ENCODE data around the gene ATP6V1B1.
"Not testable (repeated sequence)": the region's sequence is repeated elsewhere in the genome, so short reads cannot be mapped to it uniquely, and the experiment has no call there.

Gene ATP6V1B1

DNA sequence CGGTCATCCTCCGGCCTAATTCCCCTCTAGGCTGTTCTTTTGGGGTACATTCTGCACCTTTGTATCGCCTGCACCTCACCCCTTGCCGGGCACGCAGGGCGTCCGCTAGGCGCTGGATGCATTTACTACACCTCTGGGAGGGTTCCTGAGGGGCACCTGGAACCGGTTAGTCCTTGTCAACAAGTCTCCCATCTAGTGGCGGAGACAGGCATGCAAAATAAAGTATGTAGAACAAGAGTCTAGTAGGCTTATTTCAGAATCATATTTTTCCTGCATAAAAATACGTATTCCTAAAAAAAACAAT is 59.7 kb downstream of the ATP6V1B1 start:
- H3K36me3 ChIP-seq (ENCODE audit: control insufficient read depth in 1 of 2, insufficient read depth in 2 of 2, low read length in 2 of 2), result peaks cover 13 to 16% of the 10 kb centered on the region in 2 donors
- H3K4me1 ChIP-seq (ENCODE audit: control insufficient read depth in 1 of 2, insufficient read depth in 2 of 2, low read length in 2 of 2), result peaks cover 23 to 31% of the 10 kb centered on the region in 2 donors
- H3K27ac ChIP-seq (ENCODE audit: low read depth, low read length), result no peak overlapping the region
- no peaks in the 10 kb centered on the region for H3K9me3 ChIP-seq (ENCODE audit: control insufficient read depth in 1 of 2, low read length in 2 of 2)
- peak overlapping the region; percentile 91 to 96 for H3K4me3 ChIP-seq (ENCODE audit: low read depth in 1 of 2, low read length in 2 of 2)
- H3K9ac ChIP-seq (ENCODE audit: low read depth in 1 of 2, low read length in 2 of 2), result peak overlapping the region; percentile 57 to 67
- no peaks in the 10 kb centered on the region for H3K27me3 ChIP-seq (ENCODE audit: control insufficient read depth in 1 of 2, insufficient read depth in 2 of 2, low read length in 2 of 2)

DNA sequence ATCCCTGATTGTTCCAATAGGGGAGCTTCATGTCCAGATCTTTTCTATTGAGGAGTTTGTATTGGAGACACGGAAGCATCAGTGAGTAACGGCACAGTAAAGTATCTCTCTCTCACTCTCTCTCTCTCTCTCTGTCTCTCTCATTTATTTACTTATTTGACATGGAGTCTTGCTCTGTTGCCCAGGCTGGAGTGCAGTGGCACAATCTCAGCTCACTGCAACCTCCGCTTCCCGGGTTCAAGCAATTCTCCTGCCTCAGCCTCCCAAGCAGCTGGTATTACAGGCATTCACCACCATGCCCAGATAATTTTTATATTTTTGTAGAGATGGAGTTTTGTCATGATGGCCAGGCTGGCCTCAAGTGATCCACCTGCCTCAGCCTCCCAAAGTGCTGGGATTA is 63.2 kb downstream of the ATP6V1B1 start:
- not testable (repeated sequence) for H3K36me3 ChIP-seq (ENCODE audit: control insufficient read depth in 1 of 2, insufficient read depth in 2 of 2, low read length in 2 of 2); H3K9ac ChIP-seq (ENCODE audit: low read depth in 1 of 2, low read length in 2 of 2); H3K4me3 ChIP-seq (ENCODE audit: low read depth in 1 of 2, low read length in 2 of 2); H3K9me3 ChIP-seq (ENCODE audit: control insufficient read depth in 1 of 2, low read length in 2 of 2); H3K27ac ChIP-seq (ENCODE audit: low read depth, low read length); H3K27me3 ChIP-seq (ENCODE audit: control insufficient read depth in 1 of 2, insufficient read depth in 2 of 2, low read length in 2 of 2)
- H3K4me1 ChIP-seq (ENCODE audit: control insufficient read depth in 1 of 2, insufficient read depth in 2 of 2, low read length in 2 of 2), result peaks cover 30 to 36% of the 10 kb centered on the region in 2 donors

DNA sequence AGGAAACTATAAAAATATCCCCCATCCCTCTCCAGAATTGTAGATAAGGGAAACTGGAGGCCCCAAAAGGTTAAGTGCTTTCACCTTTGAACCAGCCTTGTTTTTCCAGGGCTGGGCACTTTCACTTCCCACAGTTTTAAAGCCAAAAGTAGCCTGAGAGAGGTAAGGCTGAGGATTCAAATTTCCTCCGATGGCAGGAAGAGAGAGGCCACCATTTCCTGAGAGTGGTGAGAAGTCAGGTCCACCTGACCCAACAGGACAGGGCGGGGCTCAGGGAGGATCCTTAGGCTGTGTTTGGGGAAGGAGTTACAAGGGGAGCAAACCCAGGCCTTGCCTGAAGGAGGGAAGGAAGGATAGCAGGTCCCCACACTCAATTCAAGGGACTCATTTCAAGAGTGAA is 63.7 kb downstream of the ATP6V1B1 start:
- H3K9ac ChIP-seq (ENCODE audit: low read depth in 1 of 2, low read length in 2 of 2), result no peak overlapping the region
- peaks cover 28 to 34% of the 10 kb centered on the region in 2 donors for H3K4me1 ChIP-seq (ENCODE audit: control insufficient read depth in 1 of 2, insufficient read depth in 2 of 2, low read length in 2 of 2)
- no peaks in the 10 kb centered on the region for H3K27me3 ChIP-seq (ENCODE audit: control insufficient read depth in 1 of 2, insufficient read depth in 2 of 2, low read length in 2 of 2)
- H3K9me3 ChIP-seq (ENCODE audit: control insufficient read depth in 1 of 2, low read length in 2 of 2), result no peaks in the 10 kb centered on the region
- H3K4me3 ChIP-seq (ENCODE audit: low read depth in 1 of 2, low read length in 2 of 2), result no peak overlapping the region
- no peak overlapping the region for H3K27ac ChIP-seq (ENCODE audit: low read depth, low read length)
- H3K36me3 ChIP-seq (ENCODE audit: control insufficient read depth in 1 of 2, insufficient read depth in 2 of 2, low read length in 2 of 2), result no peaks in the 10 kb centered on the region

DNA sequence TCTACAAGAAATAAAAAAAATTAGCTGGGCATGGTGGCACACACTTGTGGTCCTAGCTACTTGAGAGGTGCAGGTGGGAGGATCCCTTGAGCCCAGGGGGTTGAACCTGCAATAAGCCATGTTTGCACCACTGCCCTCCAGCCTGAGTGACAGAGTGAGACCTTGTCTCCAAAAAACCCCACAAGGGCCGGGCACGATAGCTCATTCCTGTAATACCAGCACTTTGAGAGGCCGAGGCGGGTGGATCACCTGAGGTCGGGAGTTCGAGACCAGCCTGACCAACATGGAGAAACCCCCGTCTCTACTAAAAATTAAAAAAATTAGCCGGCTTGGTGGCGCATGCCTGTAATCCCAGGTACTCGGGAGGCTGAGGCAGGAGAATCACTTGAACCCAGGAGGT is 64.2 kb downstream of the ATP6V1B1 start:
- H3K4me3 ChIP-seq (ENCODE audit: low read depth in 1 of 2, low read length in 2 of 2); H3K9ac ChIP-seq (ENCODE audit: low read depth in 1 of 2, low read length in 2 of 2); H3K27ac ChIP-seq (ENCODE audit: low read depth, low read length); H3K27me3 ChIP-seq (ENCODE audit: control insufficient read depth in 1 of 2, insufficient read depth in 2 of 2, low read length in 2 of 2); H3K36me3 ChIP-seq (ENCODE audit: control insufficient read depth in 1 of 2, insufficient read depth in 2 of 2, low read length in 2 of 2); H3K9me3 ChIP-seq (ENCODE audit: control insufficient read depth in 1 of 2, low read length in 2 of 2): not testable (repeated sequence)
- peaks cover 28 to 34% of the 10 kb centered on the region in 2 donors for H3K4me1 ChIP-seq (ENCODE audit: control insufficient read depth in 1 of 2, insufficient read depth in 2 of 2, low read length in 2 of 2)

DNA sequence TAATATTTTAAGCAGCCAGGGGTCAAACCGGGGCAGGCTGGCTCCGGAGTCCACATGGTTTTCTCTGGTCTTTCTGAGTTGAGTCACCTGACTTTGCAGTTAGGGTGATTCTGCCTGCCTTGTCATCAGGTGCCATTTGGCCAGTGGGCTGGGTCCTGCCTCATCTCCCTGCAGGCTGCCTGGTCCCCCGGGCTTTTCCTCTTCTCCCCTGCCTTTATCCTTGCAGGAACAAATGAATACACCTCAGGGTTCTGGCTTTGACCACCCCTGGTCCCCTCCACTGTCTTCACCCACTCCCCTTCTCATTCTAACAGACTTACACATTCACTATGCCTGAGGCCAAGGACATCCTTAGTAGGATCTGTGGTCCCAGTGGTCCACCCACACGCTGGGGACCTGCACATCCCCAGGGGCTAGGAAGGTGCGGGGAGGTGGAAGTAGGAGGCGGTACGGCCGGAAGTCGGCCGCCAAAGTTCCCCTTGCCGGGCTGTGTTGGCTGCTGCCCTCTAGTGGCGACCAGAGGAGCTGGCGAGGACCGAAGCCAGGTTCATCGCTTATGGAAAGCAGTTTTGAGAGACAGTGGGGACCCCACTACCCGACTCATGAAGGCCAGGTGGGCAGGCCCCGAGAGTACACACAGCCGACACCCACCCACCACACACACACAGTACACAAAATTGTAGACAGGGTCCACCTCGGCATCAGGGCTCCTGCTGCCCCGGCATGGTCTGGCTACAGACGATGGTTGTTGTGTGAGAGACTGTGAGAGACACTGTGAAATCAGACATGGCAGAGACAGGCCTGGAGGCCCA is 65.3 kb downstream of the ATP6V1B1 start:
- Histone ChIP-seq H3K4me3 (ENCODE audit: low read depth in 1 of 2, low read length in 2 of 2) (peak overlapping the region; percentile 63 to 71), H3K27ac (ENCODE audit: low read depth, low read length) (no peak overlapping the region), H3K4me1 (ENCODE audit: control insufficient read depth in 1 of 2, insufficient read depth in 2 of 2, low read length in 2 of 2) (peaks cover 24 to 28% of the 10 kb centered on the region in 2 donors), H3K9ac (ENCODE audit: low read depth in 1 of 2, low read length in 2 of 2) (peak overlapping the region; percentile 28 to 32), H3K36me3 (ENCODE audit: control insufficient read depth in 1 of 2, insufficient read depth in 2 of 2, low read length in 2 of 2) (no peaks in the 10 kb centered on the region), H3K27me3 (ENCODE audit: control insufficient read depth in 1 of 2, insufficient read depth in 2 of 2, low read length in 2 of 2) (no peaks in the 10 kb centered on the region), H3K9me3 (ENCODE audit: control insufficient read depth in 1 of 2, low read length in 2 of 2) (no peaks in the 10 kb centered on the region)

DNA sequence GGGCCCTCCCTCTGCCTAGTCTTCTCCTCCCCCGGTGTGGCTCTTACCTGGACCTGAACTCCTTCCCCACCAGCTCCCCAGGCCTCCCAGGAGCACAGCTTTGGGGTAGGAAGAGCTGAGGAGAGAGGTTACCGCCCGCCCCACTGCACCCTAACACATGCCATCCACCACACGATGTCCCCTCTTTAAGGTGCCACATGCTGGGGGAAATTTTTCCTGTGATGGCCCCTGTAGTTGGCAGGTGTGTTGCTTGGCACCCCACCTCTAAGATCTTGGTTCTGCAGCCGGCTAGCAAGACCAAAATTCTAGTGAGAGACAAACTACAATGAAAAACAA is 65.9 kb downstream of the ATP6V1B1 start:
- Histone ChIP-seq H3K4me1 (ENCODE audit: control insufficient read depth in 1 of 2, insufficient read depth in 2 of 2, low read length in 2 of 2) (peaks cover 24 to 28% of the 10 kb centered on the region in 2 donors), H3K27me3 (ENCODE audit: control insufficient read depth in 1 of 2, insufficient read depth in 2 of 2, low read length in 2 of 2) (no peaks in the 10 kb centered on the region), H3K4me3 (ENCODE audit: low read depth in 1 of 2, low read length in 2 of 2) (no peak overlapping the region), H3K27ac (ENCODE audit: low read depth, low read length) (no peak overlapping the region), H3K9ac (ENCODE audit: low read depth in 1 of 2, low read length in 2 of 2) (peak overlapping the region in 1 of 2 donors; percentile 32), H3K36me3 (ENCODE audit: control insufficient read depth in 1 of 2, insufficient read depth in 2 of 2, low read length in 2 of 2) (no peaks in the 10 kb centered on the region), H3K9me3 (ENCODE audit: control insufficient read depth in 1 of 2, low read length in 2 of 2) (no peaks in the 10 kb centered on the region)

DNA sequence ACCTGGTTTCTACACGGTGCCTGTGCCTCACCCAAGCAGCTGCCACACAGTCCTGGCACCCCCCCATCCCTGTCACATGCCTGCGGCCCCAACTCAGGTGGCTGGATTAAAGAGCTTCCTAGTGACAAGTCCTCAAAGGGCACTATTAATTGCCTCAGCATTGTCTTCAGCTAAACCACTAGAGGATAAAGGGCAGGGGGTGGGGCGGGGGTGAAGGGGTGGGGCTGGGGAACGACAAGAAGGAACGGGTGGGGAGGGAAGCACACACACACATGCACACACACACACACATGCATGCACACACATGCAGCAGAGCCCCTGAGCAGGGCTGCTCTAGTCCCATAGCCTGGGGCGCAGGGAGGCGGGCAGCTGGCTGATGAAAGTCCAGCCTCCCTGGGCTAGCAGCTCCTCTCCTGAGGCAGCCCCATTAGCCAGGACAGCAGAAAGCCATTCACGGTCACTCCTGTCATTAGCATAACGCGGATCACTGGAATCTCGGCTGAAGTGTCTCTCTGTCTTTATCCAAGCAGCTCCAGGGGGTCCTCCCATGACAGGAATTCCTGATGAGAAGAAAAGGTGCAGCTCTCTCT is 66.4 kb downstream of the ATP6V1B1 start:
- peak overlapping the region in 1 of 2 donors; percentile 10 for H3K4me3 ChIP-seq (ENCODE audit: low read depth in 1 of 2, low read length in 2 of 2)
- H3K9ac ChIP-seq (ENCODE audit: low read depth in 1 of 2, low read length in 2 of 2), result no peak overlapping the region
- no peak overlapping the region for H3K27ac ChIP-seq (ENCODE audit: low read depth, low read length)
- no peaks in the 10 kb centered on the region for H3K27me3 ChIP-seq (ENCODE audit: control insufficient read depth in 1 of 2, insufficient read depth in 2 of 2, low read length in 2 of 2)
- H3K4me1 ChIP-seq (ENCODE audit: control insufficient read depth in 1 of 2, insufficient read depth in 2 of 2, low read length in 2 of 2), result peaks cover 24 to 28% of the 10 kb centered on the region in 2 donors
- no peaks in the 10 kb centered on the region for H3K9me3 ChIP-seq (ENCODE audit: control insufficient read depth in 1 of 2, low read length in 2 of 2)
- no peaks in the 10 kb centered on the region for H3K36me3 ChIP-seq (ENCODE audit: control insufficient read depth in 1 of 2, insufficient read depth in 2 of 2, low read length in 2 of 2)

DNA sequence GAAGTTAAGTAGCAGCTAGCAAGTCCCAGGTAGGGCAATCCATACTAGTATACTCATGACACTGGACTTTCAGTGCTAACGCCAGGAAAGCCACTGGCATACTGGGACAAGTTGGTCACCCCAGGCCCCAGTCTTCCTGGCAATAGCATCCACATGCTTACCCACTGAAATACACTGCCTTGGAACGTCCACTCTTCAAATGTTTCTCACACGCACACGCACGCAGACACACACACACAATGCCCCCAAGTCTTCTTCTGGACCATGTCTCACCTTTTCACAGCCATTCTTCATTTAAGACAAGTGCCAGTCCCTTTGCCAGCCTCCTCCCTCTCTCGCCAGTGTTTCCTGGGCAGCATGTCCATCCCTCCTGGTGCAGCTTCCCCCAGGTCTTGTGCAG is 67.7 kb downstream of the ATP6V1B1 start:
- Histone ChIP-seq H3K9me3 (ENCODE audit: control insufficient read depth in 1 of 2, low read length in 2 of 2) (no peaks in the 10 kb centered on the region), H3K4me3 (ENCODE audit: low read depth in 1 of 2, low read length in 2 of 2) (no peak overlapping the region), H3K27me3 (ENCODE audit: control insufficient read depth in 1 of 2, insufficient read depth in 2 of 2, low read length in 2 of 2) (no peaks in the 10 kb centered on the region), H3K4me1 (ENCODE audit: control insufficient read depth in 1 of 2, insufficient read depth in 2 of 2, low read length in 2 of 2) (peaks cover 24 to 28% of the 10 kb centered on the region in 2 donors), H3K27ac (ENCODE audit: low read depth, low read length) (no peak overlapping the region), H3K9ac (ENCODE audit: low read depth in 1 of 2, low read length in 2 of 2) (no peak overlapping the region), H3K36me3 (ENCODE audit: control insufficient read depth in 1 of 2, insufficient read depth in 2 of 2, low read length in 2 of 2) (no peaks in the 10 kb centered on the region)

DNA sequence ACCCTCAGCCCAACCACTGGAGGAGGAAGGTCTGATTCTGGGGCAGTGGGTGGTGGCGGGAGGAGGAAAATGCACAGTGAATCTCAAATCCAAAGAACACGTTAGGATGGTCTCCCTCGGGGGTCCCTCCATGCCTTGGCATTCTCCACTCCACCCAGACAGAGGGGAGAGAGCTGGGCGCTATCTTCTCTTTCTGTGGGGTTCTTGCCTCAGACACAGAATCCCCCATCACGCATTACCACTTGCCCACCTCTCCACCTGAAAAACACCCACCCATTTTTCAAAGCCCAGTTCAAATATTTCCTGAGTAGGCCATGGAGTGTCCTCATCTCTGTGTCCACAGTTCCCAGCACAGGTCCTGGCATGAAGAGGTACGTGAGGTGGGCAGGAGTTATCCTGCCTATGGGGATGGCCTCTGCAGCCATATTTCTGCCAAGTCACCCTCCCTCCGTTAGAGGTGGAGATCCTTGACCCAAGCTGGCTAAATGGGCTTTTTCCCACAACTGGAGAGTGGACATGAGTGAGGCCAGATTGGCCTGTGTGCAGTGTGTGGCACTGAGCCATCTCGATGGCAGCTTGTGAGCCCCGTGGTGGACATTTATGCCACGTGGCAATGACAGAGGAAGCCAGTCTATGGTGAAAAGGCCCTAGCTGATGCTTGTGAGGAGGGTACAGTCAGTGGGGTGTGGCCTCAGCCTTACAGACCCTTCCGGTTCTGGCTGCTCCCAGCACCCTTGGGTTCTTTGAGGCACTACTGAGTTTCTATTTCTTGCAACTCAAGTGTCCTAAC is 68.5 kb downstream of the ATP6V1B1 start:
- no peaks in the 10 kb centered on the region for H3K36me3 ChIP-seq (ENCODE audit: control insufficient read depth in 1 of 2, insufficient read depth in 2 of 2, low read length in 2 of 2)
- H3K27ac ChIP-seq (ENCODE audit: low read depth, low read length), result no peak overlapping the region
- H3K9me3 ChIP-seq (ENCODE audit: control insufficient read depth in 1 of 2, low read length in 2 of 2), result no peaks in the 10 kb centered on the region
- H3K4me3 ChIP-seq (ENCODE audit: low read depth in 1 of 2, low read length in 2 of 2), result no peak overlapping the region
- peaks cover 24 to 26% of the 10 kb centered on the region in 2 donors for H3K4me1 ChIP-seq (ENCODE audit: control insufficient read depth in 1 of 2, insufficient read depth in 2 of 2, low read length in 2 of 2)
- no peak overlapping the region for H3K9ac ChIP-seq (ENCODE audit: low read depth in 1 of 2, low read length in 2 of 2)
- H3K27me3 ChIP-seq (ENCODE audit: control insufficient read depth in 1 of 2, insufficient read depth in 2 of 2, low read length in 2 of 2), result no peaks in the 10 kb centered on the region

DNA sequence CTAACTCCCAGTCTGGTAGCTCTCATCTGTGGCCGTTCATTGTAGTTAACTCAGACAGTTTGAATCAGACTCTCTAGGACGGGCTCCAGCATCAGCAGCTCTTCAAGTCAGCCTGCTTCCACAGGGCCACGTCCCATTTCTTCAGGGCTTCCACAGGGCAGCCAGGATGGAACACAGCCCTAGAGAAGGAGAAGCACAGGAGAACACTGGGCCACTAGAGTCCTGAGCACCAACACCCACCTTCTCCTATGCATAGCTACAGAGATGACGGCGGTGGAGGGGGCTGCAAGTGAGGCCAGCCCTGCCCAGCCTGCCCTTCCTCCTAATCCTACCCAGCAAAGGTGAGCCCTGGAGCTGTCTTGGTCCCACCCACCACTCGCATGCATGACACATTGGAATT is 69.2 kb downstream of the ATP6V1B1 start:
- Histone ChIP-seq H3K36me3 (ENCODE audit: control insufficient read depth in 1 of 2, insufficient read depth in 2 of 2, low read length in 2 of 2) (no peaks in the 10 kb centered on the region), H3K4me1 (ENCODE audit: control insufficient read depth in 1 of 2, insufficient read depth in 2 of 2, low read length in 2 of 2) (peaks cover 19 to 20% of the 10 kb centered on the region in 2 donors)

More for the DNA sequence above, 69.2 kb downstream of the ATP6V1B1 start:
- H3K9me3 ChIP-seq (ENCODE audit: control insufficient read depth in 1 of 2, low read length in 2 of 2), result no peaks in the 10 kb centered on the region
- H3K4me3 ChIP-seq (ENCODE audit: low read depth in 1 of 2, low read length in 2 of 2), result no peak overlapping the region
- no peak overlapping the region for H3K27ac ChIP-seq (ENCODE audit: low read depth, low read length)
- H3K27me3 ChIP-seq (ENCODE audit: control insufficient read depth in 1 of 2, insufficient read depth in 2 of 2, low read length in 2 of 2), result no peaks in the 10 kb centered on the region
- no peak overlapping the region for H3K9ac ChIP-seq (ENCODE audit: low read depth in 1 of 2, low read length in 2 of 2)

Data from duodenal mucosa (tissue), 2 donors.